ENCODE results near the gene COLEC11.
"Not testable (repeated sequence)": the region's sequence is repeated elsewhere in the genome, so short reads cannot be mapped to it uniquely, and the experiment has no call there.

COLEC11 gene

GRCh38 chr2:3606028-3606369 lies 11.1 kb downstream of the COLEC11 start:
- no peak for DNase-seq (ENCODE audit: low read depth in 2 of 2)

- no peak for DNase-seq (ENCODE audit: low read depth in 2 of 2)
These were observed 11.7 kb downstream of the COLEC11 start for GRCh38 chr2:3606370-3607201.

- DNase-seq (ENCODE audit: low read depth in 2 of 2) = no peak
These were observed 13.7 kb downstream of the COLEC11 start for GRCh38 chr2:3608373-3609278.

- DNase-seq (ENCODE audit: low read depth in 2 of 2) = not testable (repeated sequence)
These were observed 14.4 kb downstream of the COLEC11 start for GRCh38 chr2:3609279-3609673.

GRCh38 chr2:3610415-3610814 lies 15.5 kb downstream of the COLEC11 start:
- DNase-seq (ENCODE audit: low read depth in 2 of 2) = no peak

GRCh38 chr2:3610881-3611505 lies 16.1 kb downstream of the COLEC11 start:
- DNase-seq (ENCODE audit: low read depth in 2 of 2) = no peak

- no peak for DNase-seq (ENCODE audit: low read depth in 2 of 2)
These were observed 16.7 kb downstream of the COLEC11 start for GRCh38 chr2:3611589-3611988.

- no peak for DNase-seq (ENCODE audit: low read depth in 2 of 2)
These were observed 18.0 kb downstream of the COLEC11 start for GRCh38 chr2:3612639-3613523.

GRCh38 chr2:3613524-3613905 lies 18.6 kb downstream of the COLEC11 start:
- DNase-seq (ENCODE audit: low read depth in 2 of 2) = no peak

GRCh38 chr2:3614743-3615142 lies 19.8 kb downstream of the COLEC11 start:
- DNase-seq (ENCODE audit: low read depth in 2 of 2) = not testable (repeated sequence)

- DNase-seq (ENCODE audit: low read depth in 2 of 2) = not testable (repeated sequence)
These were observed 20.8 kb downstream of the COLEC11 start for GRCh38 chr2:3615541-3616200.

GRCh38 chr2:3616435-3617197 lies 21.7 kb downstream of the COLEC11 start:
- DNase-seq (ENCODE audit: low read depth in 2 of 2) = not testable (repeated sequence)

GRCh38 chr2:3617198-3617890 lies 22.4 kb downstream of the COLEC11 start:
- DNase-seq (ENCODE audit: low read depth in 2 of 2) = no peak

- no peak for DNase-seq (ENCODE audit: low read depth in 2 of 2)
These were observed 23.5 kb downstream of the COLEC11 start for GRCh38 chr2:3618367-3618766.

- DNase-seq (ENCODE audit: low read depth in 2 of 2) = no peak
These were observed 24.1 kb downstream of the COLEC11 start for GRCh38 chr2:3619033-3619432.

GRCh38 chr2:3619661-3620060 lies 24.7 kb downstream of the COLEC11 start:
- DNase-seq (ENCODE audit: low read depth in 2 of 2) = not testable (repeated sequence)

- DNase-seq (ENCODE audit: low read depth in 2 of 2) = no peak
These were observed 25.9 kb downstream of the COLEC11 start for GRCh38 chr2:3620834-3621233.

GRCh38 chr2:3622967-3623366 lies 28.1 kb downstream of the COLEC11 start:
- no peak for DNase-seq (ENCODE audit: low read depth in 2 of 2)

GRCh38 chr2:3624059-3624794 lies 29.3 kb downstream of the COLEC11 start:
- no peak for DNase-seq (ENCODE audit: low read depth in 2 of 2)

Measured in stimulated activated CD8-positive, alpha-beta memory T cell treated with anti-CD3 and anti-CD28 coated beads, Interleukin-2, amount 100 ng/mL, for 48 hours (primary cell).